ENCODE measurements around the gene SMARCA5.

SMARCA5 gene

GRCh38 chr4:143513314-143514168 is at the start of gene SMARCA5:
Gene SMARCA5, plus strand, starts transcription at chr4:143513702. Its CDS starts 223 bp downstream, at chr4:143513925.
- Histone ChIP-seq H3K27ac (ENCODE audit: low read depth, low read length) (peak within 1 kb of the TSS; percentile 94), H3K9me3 (ENCODE audit: low read length) (no peaks in the 10 kb centered on the region)

GRCh38 chr4:143473334-143474126 is 40.0 kb upstream of the SMARCA5 start:
- Histone ChIP-seq H3K9ac (ENCODE audit: low read length) (no peak overlapping the region), H3K27ac (ENCODE audit: low read depth, low read length) (no peak overlapping the region), H3K4me1 (ENCODE audit: insufficient read depth, low read length) (no peaks in the 10 kb centered on the region), H3K27me3 (ENCODE audit: control insufficient read depth in 1 of 2, insufficient read depth in 2 of 2, low read length in 2 of 2) (no peaks in the 10 kb centered on the region), H3K9me3 (ENCODE audit: low read length) (no peaks in the 10 kb centered on the region), H3K4me3 (ENCODE audit: low read depth in 1 of 2, low read length in 2 of 2) (no peak overlapping the region), H3K36me3 (ENCODE audit: insufficient read depth, low read length) (peaks cover 22% of the 10 kb centered on the region)

More at GRCh38 chr4:143513314-143514168, at the start of gene SMARCA5:
- H3K9ac ChIP-seq (ENCODE audit: low read length): peak within 1 kb of the TSS; percentile 100
- H3K4me1 ChIP-seq (ENCODE audit: insufficient read depth, low read length): peaks cover 35% of the 10 kb centered on the region
- H3K36me3 ChIP-seq (ENCODE audit: insufficient read depth, low read length): peaks cover 13% of the 10 kb centered on the region
- H3K4me3 ChIP-seq (ENCODE audit: low read depth in 1 of 2, low read length in 2 of 2): peak within 1 kb of the TSS; percentile 76 to 93
- H3K27me3 ChIP-seq (ENCODE audit: control insufficient read depth in 1 of 2, insufficient read depth in 2 of 2, low read length in 2 of 2): no peaks in the 10 kb centered on the region

- Histone ChIP-seq H3K9ac (ENCODE audit: low read length) (no peak overlapping the region), H3K4me3 (ENCODE audit: low read depth in 1 of 2, low read length in 2 of 2) (no peak overlapping the region), H3K4me1 (ENCODE audit: insufficient read depth, low read length) (no peaks in the 10 kb centered on the region), H3K9me3 (ENCODE audit: low read length) (no peaks in the 10 kb centered on the region), H3K36me3 (ENCODE audit: insufficient read depth, low read length) (no peaks in the 10 kb centered on the region), H3K27me3 (ENCODE audit: control insufficient read depth in 1 of 2, insufficient read depth in 2 of 2, low read length in 2 of 2) (no peaks in the 10 kb centered on the region), H3K27ac (ENCODE audit: low read depth, low read length) (no peak overlapping the region)
Measured at GRCh38 chr4:143477487-143477886, 36.0 kb upstream of the SMARCA5 start.

GRCh38 chr4:143481361-143481760 is 32.1 kb upstream of the SMARCA5 start:
- Histone ChIP-seq H3K36me3 (ENCODE audit: insufficient read depth, low read length) (no peaks in the 10 kb centered on the region), H3K27me3 (ENCODE audit: control insufficient read depth in 1 of 2, insufficient read depth in 2 of 2, low read length in 2 of 2) (no peaks in the 10 kb centered on the region), H3K27ac (ENCODE audit: low read depth, low read length) (no peak overlapping the region), H3K9me3 (ENCODE audit: low read length) (no peaks in the 10 kb centered on the region), H3K4me1 (ENCODE audit: insufficient read depth, low read length) (no peaks in the 10 kb centered on the region), H3K4me3 (ENCODE audit: low read depth in 1 of 2, low read length in 2 of 2) (no peak overlapping the region), H3K9ac (ENCODE audit: low read length) (no peak overlapping the region)

GRCh38 chr4:143482840-143483239 is 30.7 kb upstream of the SMARCA5 start:
- H3K27me3 ChIP-seq (ENCODE audit: control insufficient read depth in 1 of 2, insufficient read depth in 2 of 2, low read length in 2 of 2): no peaks in the 10 kb centered on the region
- H3K36me3 ChIP-seq (ENCODE audit: insufficient read depth, low read length): no peaks in the 10 kb centered on the region
- no peaks in the 10 kb centered on the region for H3K4me1 ChIP-seq (ENCODE audit: insufficient read depth, low read length)
- no peaks in the 10 kb centered on the region for H3K9me3 ChIP-seq (ENCODE audit: low read length)
- H3K9ac ChIP-seq (ENCODE audit: low read length): no peak overlapping the region
- H3K27ac ChIP-seq (ENCODE audit: low read depth, low read length): no peak overlapping the region
- no peak overlapping the region for H3K4me3 ChIP-seq (ENCODE audit: low read depth in 1 of 2, low read length in 2 of 2)

- Histone ChIP-seq H3K9ac (ENCODE audit: low read length) (no peak overlapping the region), H3K9me3 (ENCODE audit: low read length) (no peaks in the 10 kb centered on the region), H3K4me3 (ENCODE audit: low read depth in 1 of 2, low read length in 2 of 2) (no peak overlapping the region), H3K27ac (ENCODE audit: low read depth, low read length) (no peak overlapping the region), H3K4me1 (ENCODE audit: insufficient read depth, low read length) (no peaks in the 10 kb centered on the region), H3K27me3 (ENCODE audit: control insufficient read depth in 1 of 2, insufficient read depth in 2 of 2, low read length in 2 of 2) (no peaks in the 10 kb centered on the region), H3K36me3 (ENCODE audit: insufficient read depth, low read length) (no peaks in the 10 kb centered on the region)
Measured at GRCh38 chr4:143486314-143486713, 27.2 kb upstream of the SMARCA5 start.

GRCh38 chr4:143488687-143489086 is 24.8 kb upstream of the SMARCA5 start:
- no peaks in the 10 kb centered on the region for H3K4me1 ChIP-seq (ENCODE audit: insufficient read depth, low read length)
- no peaks in the 10 kb centered on the region for H3K9me3 ChIP-seq (ENCODE audit: low read length)
- no peak overlapping the region for H3K27ac ChIP-seq (ENCODE audit: low read depth, low read length)
- no peak overlapping the region for H3K4me3 ChIP-seq (ENCODE audit: low read depth in 1 of 2, low read length in 2 of 2)
- H3K27me3 ChIP-seq (ENCODE audit: control insufficient read depth in 1 of 2, insufficient read depth in 2 of 2, low read length in 2 of 2): no peaks in the 10 kb centered on the region
- no peak overlapping the region for H3K9ac ChIP-seq (ENCODE audit: low read length)
- no peaks in the 10 kb centered on the region for H3K36me3 ChIP-seq (ENCODE audit: insufficient read depth, low read length)

- no peaks in the 10 kb centered on the region for H3K4me1 ChIP-seq (ENCODE audit: insufficient read depth, low read length)
- no peak overlapping the region for H3K9ac ChIP-seq (ENCODE audit: low read length)
- H3K4me3 ChIP-seq (ENCODE audit: low read depth in 1 of 2, low read length in 2 of 2): no peak overlapping the region
Measured at GRCh38 chr4:143489106-143489505, 24.4 kb upstream of the SMARCA5 start.

GRCh38 chr4:143498021-143498420 is 15.5 kb upstream of the SMARCA5 start:
- no peaks in the 10 kb centered on the region for H3K9me3 ChIP-seq (ENCODE audit: low read length)
- no peak overlapping the region for H3K27ac ChIP-seq (ENCODE audit: low read depth, low read length)
- no peaks in the 10 kb centered on the region for H3K36me3 ChIP-seq (ENCODE audit: insufficient read depth, low read length)
- no peaks in the 10 kb centered on the region for H3K4me1 ChIP-seq (ENCODE audit: insufficient read depth, low read length)
- no peaks in the 10 kb centered on the region for H3K27me3 ChIP-seq (ENCODE audit: control insufficient read depth in 1 of 2, insufficient read depth in 2 of 2, low read length in 2 of 2)
- H3K9ac ChIP-seq (ENCODE audit: low read length): no peak overlapping the region
- H3K4me3 ChIP-seq (ENCODE audit: low read depth in 1 of 2, low read length in 2 of 2): no peak overlapping the region

More at GRCh38 chr4:143489106-143489505, 24.4 kb upstream of the SMARCA5 start:
- no peaks in the 10 kb centered on the region for H3K27me3 ChIP-seq (ENCODE audit: control insufficient read depth in 1 of 2, insufficient read depth in 2 of 2, low read length in 2 of 2)
- H3K9me3 ChIP-seq (ENCODE audit: low read length): no peaks in the 10 kb centered on the region
- H3K36me3 ChIP-seq (ENCODE audit: insufficient read depth, low read length): no peaks in the 10 kb centered on the region
- no peak overlapping the region for H3K27ac ChIP-seq (ENCODE audit: low read depth, low read length)

GRCh38 chr4:143502231-143502630 is 11.3 kb upstream of the SMARCA5 start:
- no peak overlapping the region for H3K27ac ChIP-seq (ENCODE audit: low read depth, low read length)
- H3K4me3 ChIP-seq (ENCODE audit: low read depth in 1 of 2, low read length in 2 of 2): no peak overlapping the region
- H3K4me1 ChIP-seq (ENCODE audit: insufficient read depth, low read length): no peaks in the 10 kb centered on the region
- no peaks in the 10 kb centered on the region for H3K9me3 ChIP-seq (ENCODE audit: low read length)
- no peaks in the 10 kb centered on the region for H3K27me3 ChIP-seq (ENCODE audit: control insufficient read depth in 1 of 2, insufficient read depth in 2 of 2, low read length in 2 of 2)
- H3K36me3 ChIP-seq (ENCODE audit: insufficient read depth, low read length): no peaks in the 10 kb centered on the region
- H3K9ac ChIP-seq (ENCODE audit: low read length): no peak overlapping the region

- no peak overlapping the region for H3K9ac ChIP-seq (ENCODE audit: low read length)
- no peaks in the 10 kb centered on the region for H3K9me3 ChIP-seq (ENCODE audit: low read length)
- H3K4me3 ChIP-seq (ENCODE audit: low read depth in 1 of 2, low read length in 2 of 2): no peak overlapping the region
- H3K27me3 ChIP-seq (ENCODE audit: control insufficient read depth in 1 of 2, insufficient read depth in 2 of 2, low read length in 2 of 2): no peaks in the 10 kb centered on the region
- no peaks in the 10 kb centered on the region for H3K36me3 ChIP-seq (ENCODE audit: insufficient read depth, low read length)
- no peak overlapping the region for H3K27ac ChIP-seq (ENCODE audit: low read depth, low read length)
- H3K4me1 ChIP-seq (ENCODE audit: insufficient read depth, low read length): no peaks in the 10 kb centered on the region
Measured at GRCh38 chr4:143506031-143506430, 7.5 kb upstream of the SMARCA5 start.
